ENCODE results near the gene UBA3.

DNA sequence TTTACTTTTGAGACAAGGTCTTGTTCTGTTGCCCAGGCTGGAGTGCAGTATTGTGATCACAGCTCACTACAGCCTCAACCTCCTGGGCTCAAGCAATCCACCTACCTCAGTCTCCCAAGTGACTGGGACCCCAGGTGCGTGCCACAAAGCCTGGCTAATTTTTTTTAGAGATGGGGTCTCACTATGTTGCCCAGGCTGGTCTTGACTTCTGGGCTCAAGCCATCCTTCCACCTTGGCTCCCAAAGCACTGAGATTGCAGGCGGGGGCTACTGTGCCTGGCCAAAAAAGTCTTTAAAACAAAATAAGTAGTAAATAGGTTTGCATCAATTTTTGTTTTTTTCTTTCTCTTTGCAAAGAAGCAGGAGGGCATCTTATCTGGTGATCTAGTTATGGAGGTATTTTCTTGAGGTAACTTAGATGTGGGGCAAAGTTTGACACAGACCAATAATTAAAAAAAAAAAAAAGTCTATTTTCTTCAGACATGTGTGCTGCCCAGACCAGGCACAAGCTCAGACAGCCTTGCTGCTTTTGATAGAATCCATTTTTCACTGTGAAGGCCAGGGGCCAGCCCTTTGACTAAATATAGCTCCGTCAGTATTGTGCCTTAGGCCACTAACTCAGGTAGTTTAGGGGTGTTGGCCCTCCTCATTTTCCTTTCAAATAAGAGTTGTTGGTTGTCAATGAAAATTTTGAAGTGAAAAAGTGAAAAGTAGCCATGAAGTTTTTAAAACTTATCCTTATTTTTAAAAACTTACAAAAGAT lies 7.0 kb upstream of the UBA3 start:
- TF ChIP-seq GATA2 (IDR thresholded peaks at IDR 0.05; ENCODE audit: low read depth, low read length) (no peak), GATA3 (IDR thresholded peaks at IDR 0.05; ENCODE audit: low read depth, low read length) (no peak)

Data from SH-SY5Y (cell line).